ENCODE results near the gene TM4SF5.

DNA sequence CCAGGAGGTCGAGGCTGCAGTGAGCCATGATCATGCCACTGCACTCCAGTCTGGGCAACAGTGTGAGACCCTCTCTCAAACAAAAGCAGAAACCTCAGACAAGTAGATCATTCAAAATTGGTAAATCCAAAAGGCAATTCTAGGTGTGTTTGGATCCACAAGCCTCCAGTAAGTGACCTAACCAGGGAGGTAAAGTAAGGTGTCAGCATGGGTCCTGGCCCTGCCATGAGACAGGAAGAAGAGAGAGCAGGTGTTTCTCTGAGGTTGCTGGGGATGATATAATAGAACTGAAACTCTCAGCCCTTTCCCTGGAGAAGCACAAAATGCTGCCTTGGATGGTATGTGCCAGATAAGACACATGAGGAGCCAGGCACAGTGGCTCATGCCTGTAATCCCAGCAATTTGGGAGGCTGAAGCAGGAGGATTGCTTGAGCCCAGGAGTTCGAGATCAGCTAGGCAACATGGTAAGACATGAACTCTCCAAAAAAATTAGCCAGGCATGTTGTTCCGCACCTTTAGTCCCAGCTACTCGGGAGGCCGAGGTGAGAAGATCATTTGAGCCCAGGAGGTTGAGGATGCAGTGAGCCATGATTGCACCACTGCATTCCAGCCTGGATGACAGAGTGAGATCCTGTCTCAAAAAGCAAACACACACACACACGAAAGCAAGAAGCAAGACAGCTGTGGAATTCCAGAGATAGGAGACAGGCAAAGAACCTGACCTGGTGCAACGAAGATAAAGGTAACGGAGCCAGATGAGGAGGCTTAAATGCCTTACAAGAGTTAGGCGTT is 6.5 kb downstream of the TM4SF5 start:
- TF ChIP-seq, protein P1, sequence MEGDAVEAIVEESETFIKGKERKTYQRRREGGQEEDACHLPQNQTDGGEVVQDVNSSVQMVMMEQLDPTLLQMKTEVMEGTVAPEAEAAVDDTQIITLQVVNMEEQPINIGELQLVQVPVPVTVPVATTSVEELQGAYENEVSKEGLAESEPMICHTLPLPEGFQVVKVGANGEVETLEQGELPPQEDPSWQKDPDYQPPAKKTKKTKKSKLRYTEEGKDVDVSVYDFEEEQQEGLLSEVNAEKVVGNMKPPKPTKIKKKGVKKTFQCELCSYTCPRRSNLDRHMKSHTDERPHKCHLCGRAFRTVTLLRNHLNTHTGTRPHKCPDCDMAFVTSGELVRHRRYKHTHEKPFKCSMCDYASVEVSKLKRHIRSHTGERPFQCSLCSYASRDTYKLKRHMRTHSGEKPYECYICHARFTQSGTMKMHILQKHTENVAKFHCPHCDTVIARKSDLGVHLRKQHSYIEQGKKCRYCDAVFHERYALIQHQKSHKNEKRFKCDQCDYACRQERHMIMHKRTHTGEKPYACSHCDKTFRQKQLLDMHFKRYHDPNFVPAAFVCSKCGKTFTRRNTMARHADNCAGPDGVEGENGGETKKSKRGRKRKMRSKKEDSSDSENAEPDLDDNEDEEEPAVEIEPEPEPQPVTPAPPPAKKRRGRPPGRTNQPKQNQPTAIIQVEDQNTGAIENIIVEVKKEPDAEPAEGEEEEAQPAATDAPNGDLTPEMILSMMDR (conservative IDR thresholded peaks at IDR 0.05): no peak
- no peak for TF ChIP-seq ZFX (IDR thresholded peaks at IDR 0.05)

All from C4-2B (cell line).